GM12892 (cell line): ENCODE results near the gene NSRP1.
A peak's percentile ranks its signal among the peaks of the same experiment; 100 is the strongest.

Source experiments
- DNase-seq: peaks from one replicate; pipeline ENCODE4 v3.0.0; 2011; ENCODE audit not compliant: insufficient read length
- FAIRE-seq: peaks from 2 replicates; lab custom pipeline; 2011; peaks lifted over from hg19 to GRCh38; lab: Jason Lieb, UNC
- POLR2A ChIP-seq: IDR thresholded peaks from 2 replicates; pipeline ENCODE4 v1.6.1; 2011; ENCODE audit warnings: low read depth, low read length, control low read depth
- POLR2AphosphoS5 ChIP-seq: IDR thresholded peaks from 2 replicates; pipeline ENCODE4 v1.6.1; 2011; ENCODE audit warnings: low read depth, low read length, control low read depth
- TAF1 ChIP-seq: IDR thresholded peaks from 2 replicates; pipeline ENCODE4 v1.6.1; 2011; ENCODE audit warnings: low read depth, mild to moderate bottlenecking, control low read depth, low read length, borderline replicate concordance

NSRP1 gene

DNA sequence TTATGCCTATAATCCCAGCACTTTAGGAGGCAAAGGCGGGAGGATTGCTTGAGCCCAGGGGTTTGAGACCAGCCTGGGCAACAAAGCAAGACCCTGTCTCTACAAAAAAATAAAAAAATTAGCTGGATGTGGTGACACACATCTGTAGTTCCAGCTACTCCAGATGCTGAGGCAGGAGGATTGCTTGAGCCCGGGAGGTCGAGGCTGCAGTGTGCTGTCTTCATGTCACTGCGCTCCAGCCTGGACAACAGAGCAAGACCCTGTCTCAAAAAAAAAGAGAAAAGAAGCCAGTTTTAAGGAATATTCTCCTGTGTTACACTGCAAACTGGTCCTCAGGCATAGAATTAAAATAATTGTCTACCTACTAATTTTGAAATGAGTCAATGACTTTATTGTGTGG, 47.9 kb downstream of the NSRP1 start:
- DNase-seq (no peak), FAIRE-seq (no peak)
- no peak for TF ChIP-seq TAF1
- TF ChIP-seq POLR2AphosphoS5 = no peak
- TF ChIP-seq POLR2A = no peak

DNA sequence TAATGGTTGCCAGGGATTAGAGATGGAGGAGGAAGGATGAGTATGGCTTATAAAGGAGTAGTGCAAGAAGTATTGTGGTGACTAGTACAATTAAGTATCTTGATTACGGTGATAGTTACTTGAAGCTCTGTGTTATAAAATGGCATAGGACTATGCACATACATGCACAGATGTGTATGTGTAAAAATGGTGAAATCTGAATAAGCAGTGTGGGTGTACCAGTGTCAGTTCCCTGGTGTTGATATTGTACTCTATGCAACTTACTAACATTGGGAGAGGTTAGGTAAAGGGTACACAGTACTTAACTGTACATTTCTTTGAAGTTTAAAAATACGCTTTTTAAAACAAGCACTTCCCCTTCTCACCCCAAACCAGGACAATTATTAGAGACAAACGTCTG, 48.5 kb downstream of the NSRP1 start:
- FAIRE-seq (no peak), DNase-seq (no peak)
- TF ChIP-seq POLR2A (no peak), POLR2AphosphoS5 (no peak), TAF1 (no peak)

DNA sequence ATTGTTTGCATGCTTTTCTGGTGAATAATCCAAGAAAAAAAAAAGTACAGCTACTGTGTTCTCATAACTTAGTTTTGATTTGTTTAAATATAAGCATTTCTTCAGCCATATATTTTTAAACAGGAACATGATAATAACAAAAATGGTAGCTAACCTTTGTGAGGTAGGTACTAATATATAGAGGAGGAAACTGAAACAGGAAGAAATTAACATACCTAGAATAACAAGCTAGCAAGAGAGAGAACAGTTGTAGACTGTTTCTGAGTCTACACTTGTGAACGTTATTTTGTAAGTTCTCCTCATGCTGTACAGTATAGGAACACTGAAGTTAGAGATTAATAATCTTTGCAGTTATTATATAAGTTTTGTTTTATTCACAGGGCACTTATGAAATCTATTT, 49.3 kb downstream of the NSRP1 start:
- TF ChIP-seq POLR2A = no peak
- no peak for TF ChIP-seq POLR2AphosphoS5
- no peak for TF ChIP-seq TAF1
- FAIRE-seq = no peak
- no peak for DNase-seq

DNA sequence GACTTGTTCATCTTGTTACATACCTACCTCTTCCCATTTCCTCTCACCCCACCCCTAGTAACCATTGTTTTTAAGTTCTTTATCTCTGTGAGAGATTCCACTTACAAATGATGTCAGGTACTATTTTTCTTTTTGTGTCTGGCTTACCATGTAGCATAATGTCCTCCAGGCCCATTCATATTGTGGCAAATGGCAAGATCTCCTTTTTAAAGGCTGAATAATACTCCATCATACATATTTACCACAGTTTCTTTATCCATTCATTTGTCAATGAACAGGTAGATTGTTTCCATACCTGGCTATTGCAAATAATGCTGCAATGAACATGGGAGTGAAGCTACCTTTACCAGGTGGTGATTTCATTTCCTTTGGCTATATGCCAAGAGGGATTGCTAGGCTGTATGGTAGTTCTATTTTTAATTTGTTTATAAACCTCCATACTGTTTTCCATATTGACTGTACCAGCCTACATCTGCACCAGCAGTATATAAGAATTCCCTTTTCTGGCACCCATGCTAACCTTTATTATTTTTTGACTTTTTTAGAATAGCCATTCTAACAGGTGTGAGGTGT, 53.9 kb downstream of the NSRP1 start:
- FAIRE-seq (no peak), DNase-seq (no peak)
- TF ChIP-seq POLR2AphosphoS5 (no peak), TAF1 (no peak), POLR2A (no peak)

DNA sequence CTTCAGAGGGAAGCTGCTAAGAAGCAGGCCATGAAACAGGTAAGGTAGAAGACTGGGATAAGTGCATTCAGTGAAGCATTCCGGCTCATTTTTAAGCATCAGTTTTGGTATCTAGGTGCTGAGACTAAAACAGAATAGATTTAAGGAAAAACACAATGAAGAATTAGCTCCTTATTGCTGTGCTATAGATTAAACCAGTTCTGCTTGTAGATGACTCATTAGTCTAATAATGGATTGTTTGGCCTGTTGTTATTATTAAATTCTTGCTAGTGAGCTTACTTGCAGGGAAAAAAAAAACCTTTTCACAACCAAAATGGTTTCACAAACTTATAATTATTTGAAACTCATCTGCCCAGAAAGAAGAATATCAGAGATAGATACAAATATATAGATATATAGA, 55.9 kb downstream of the NSRP1 start:
- TF ChIP-seq POLR2A (no peak), POLR2AphosphoS5 (no peak), TAF1 (no peak)
- FAIRE-seq (no peak), DNase-seq (no peak)

DNA sequence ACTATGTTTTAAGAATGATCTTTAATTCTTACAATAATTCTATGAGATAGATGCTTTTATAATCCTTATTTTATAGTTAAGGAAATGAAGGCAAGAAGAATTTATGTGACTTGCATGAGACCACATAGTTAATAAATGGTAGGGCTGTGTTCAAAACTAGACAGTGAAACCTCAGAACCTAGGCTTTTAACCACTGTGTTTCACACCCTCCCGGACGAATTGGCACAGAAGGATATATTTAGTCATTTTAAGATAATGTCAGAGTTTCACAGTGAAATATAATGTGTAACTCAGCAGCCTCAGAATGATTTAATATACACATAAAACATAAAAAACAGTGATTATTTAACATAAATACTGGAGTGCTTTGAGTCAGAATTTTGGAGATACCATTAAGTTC, 57.0 kb downstream of the NSRP1 start:
- FAIRE-seq = no peak
- DNase-seq = peak; percentile 17

DNA sequence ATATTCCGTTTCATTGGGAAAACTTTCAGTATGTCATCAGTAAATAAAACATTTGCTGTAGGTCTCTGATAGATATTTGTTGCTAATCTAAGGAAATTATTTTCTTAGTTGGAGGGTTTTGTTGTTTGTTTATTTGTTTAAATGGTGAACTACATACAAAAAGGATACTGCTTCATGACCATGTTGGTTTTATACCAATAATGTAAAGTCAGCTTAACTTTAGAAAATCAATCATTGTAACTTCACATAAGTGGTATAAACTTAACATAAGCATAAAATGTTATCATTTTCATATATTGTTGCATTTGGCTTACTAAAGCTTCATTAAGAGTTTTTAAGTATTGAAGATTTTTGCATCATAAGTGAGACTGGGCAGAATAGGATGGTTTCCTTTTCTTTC, 57.9 kb downstream of the NSRP1 start:
- FAIRE-seq (no peak), DNase-seq (no peak)
- no peak for TF ChIP-seq TAF1
- TF ChIP-seq POLR2AphosphoS5 = no peak
- no peak for TF ChIP-seq POLR2A

More for the DNA sequence above, 57.0 kb downstream of the NSRP1 start:
- TF ChIP-seq TAF1 (no peak), POLR2AphosphoS5 (no peak), POLR2A (no peak)

DNA sequence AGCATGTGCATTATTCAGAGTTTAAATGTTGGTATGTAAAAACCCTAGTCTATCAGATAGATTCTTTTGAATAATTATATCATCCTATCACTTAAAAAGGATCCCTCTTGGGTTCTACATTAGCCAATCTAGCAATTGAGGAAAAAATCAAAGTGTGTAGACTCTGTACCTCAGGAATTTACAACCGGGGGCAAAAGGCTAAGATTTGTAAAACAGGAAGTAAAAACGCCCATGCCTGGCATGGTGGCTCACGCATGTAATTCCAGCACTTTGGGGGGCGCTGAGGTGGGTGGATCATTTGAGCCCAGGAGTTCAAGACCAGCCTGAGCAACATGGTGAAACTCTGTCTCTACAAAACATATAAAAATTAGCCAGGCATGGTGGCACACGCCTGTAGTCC, 60.2 kb downstream of the NSRP1 start:
- no peak for FAIRE-seq
- no peak for DNase-seq
- TF ChIP-seq POLR2AphosphoS5 = no peak

DNA sequence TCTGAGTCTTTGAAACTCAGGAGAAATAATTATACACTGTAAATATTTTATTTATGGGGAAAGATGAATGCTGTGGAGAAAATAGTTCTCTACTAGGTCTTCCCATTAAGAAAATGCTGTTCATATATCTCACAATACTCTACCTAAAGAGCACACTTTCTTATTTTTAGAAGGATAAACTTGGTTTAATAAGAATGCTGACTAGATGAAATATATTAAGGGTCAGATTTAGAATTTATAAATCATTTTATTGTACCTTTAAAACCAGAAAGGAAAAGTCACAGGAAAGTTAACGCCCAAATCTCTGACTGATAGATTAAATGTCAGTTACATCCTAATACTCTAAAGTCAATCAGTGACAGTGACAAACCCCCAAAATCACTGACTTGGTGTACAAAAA, 70.1 kb downstream of the NSRP1 start:
- DNase-seq = no peak
- no peak for TF ChIP-seq POLR2AphosphoS5
- no peak for TF ChIP-seq POLR2A
- TF ChIP-seq TAF1 = no peak
- no peak for FAIRE-seq

DNA sequence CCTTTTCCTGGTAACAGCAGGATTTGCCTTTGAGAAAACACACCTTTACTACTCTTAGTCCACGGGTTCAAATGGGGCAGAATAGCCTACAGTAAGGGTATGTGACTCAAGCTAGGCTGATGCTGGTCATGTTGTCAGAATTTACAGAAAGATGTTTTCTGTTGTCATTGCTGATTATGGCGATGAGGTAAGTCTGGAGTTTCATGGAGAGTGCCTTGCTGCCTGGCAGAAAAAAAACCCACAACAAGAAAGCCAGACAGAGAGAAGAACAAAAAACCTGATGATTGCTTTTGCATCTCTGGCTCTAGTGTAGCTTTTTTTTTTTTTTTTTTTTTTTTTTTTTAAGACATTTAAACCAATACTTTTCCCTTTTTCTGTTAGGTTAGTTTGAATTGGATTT, 71.0 kb downstream of the NSRP1 start:
- FAIRE-seq (no peak), DNase-seq (no peak)
- TF ChIP-seq TAF1 (no peak), POLR2A (no peak), POLR2AphosphoS5 (no peak)

DNA sequence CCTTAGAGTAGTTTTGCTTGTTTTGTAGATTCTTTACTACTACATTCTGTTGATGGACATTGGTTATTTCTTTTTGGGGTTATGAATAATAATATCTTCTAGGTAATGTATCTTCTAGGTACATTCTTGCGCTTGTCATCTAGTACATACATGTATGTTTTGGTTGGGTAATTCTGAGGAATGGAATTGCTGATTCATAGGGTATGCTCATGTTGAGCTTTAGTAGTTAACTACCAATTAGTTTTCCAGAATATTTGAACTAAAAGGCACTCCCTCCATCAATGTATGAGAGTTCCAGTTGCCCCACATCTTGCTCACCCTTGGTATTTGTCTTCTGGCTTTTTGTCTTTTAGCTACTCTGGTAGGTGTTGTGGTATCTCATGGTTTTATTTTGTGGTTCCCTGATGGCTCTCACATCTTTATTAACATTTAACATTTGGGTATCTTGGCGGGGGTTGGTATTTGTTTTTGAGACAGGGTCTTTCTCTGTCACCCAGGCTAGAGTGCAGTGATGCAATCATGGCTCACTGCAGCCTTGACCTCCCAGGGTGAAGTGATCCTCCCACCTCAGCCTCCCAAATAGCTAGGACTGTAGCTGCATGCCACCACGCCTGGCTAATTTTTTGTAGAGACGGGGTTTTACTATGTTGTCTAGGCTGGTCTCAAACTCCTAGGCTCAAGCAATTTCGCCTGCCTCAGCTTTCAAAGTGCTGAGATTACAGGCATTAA, 71.8 kb downstream of the NSRP1 start:
- FAIRE-seq (no peak), DNase-seq (no peak)

DNA sequence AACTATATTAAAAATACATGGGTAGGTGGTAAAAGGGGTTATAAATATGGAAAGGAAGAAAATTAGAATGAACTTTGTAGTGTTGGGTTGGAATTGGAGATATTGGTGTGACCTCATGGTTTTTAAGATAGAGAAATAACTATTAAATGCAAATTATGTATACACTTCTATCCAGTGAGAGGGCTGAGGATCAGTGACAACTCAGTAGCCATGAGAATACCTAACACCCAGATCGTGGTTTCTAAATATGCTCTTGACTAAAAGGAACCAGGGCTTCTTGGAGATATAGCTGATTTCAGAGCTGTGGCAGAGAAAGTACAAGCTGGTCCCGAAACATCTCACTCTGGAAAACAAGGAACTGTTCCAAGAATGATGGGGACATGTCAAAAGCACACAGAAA, 74.5 kb downstream of the NSRP1 start:
- TF ChIP-seq TAF1 = no peak
- no peak for TF ChIP-seq POLR2AphosphoS5
- TF ChIP-seq POLR2A = no peak
- FAIRE-seq (peak; percentile 21), DNase-seq (no peak)

More for the DNA sequence above, 71.8 kb downstream of the NSRP1 start:
- TF ChIP-seq POLR2AphosphoS5 = no peak
- no peak for TF ChIP-seq TAF1
- no peak for TF ChIP-seq POLR2A

DNA sequence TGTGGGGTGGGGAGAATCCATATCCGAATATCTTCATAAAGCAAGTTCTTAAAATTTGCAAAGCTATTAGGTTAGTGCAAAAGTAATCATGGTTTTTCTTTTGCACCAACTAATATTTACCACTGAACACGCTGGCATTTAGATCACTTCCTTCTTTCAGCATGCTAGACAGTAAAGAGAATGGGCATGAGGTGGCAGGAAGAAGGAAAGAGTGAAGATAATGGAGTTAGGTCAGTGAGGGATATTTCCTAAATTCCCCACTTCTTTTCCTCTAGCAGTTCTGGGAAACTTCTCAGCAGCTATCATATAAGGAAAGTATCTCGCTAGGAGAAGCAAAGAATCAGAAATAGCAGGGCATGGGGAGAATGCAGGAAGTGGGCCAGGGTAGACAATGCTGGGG, 79.9 kb downstream of the NSRP1 start:
- TF ChIP-seq POLR2A = no peak
- TF ChIP-seq POLR2AphosphoS5 = no peak
- FAIRE-seq (no peak), DNase-seq (no peak)
